Transverse colon (tissue), 4 donors: ENCODE measurements around the gene CD72. TPM values are rescaled to one million over a fixed set of nuclear protein-coding genes. Genes with fewer than 3 reads are reported as not detected.
"Not testable (repeated sequence)": the region's sequence is repeated elsewhere in the genome, so short reads cannot be mapped to it uniquely, and the experiment has no call there.

Experiments
- DNase-seq: peaks from one replicate; pipeline ENCODE4 v3.0.0-alpha.2; 2019
- H3K27ac ChIP-seq, 4 donors: fragments of 200-600 bp; sonication (generic); 2 replicates each; pipeline ENCODE4 v1.5.1; 2016 to 2018; ENCODE audit warnings: inconsistent platforms in 4 of 4
- H3K27me3 ChIP-seq: fragments of 200-600 bp; sonication (generic); 2 replicates; pipeline ENCODE4 v1.5.1; 2017; ENCODE audit warnings: inconsistent platforms
- H3K36me3 ChIP-seq, 4 donors: fragments of 200-600 bp; sonication (generic); 2 replicates each; pipeline ENCODE4 v1.5.1; 2017 to 2019; ENCODE audit warnings: inconsistent platforms in 4 of 4
- H3K4me1 ChIP-seq, 4 donors: fragments of 200-600 bp; sonication (generic); 2 replicates each; pipeline ENCODE4 v1.5.1; 2017 to 2020; ENCODE audit warnings: inconsistent platforms in 4 of 4
- H3K4me3 ChIP-seq, 4 donors: fragments of 200-600 bp; sonication (generic); 1 replicate in 1 of 4; 2 replicates in 3 of 4; pipeline versions ENCODE4 v1.5.1 to v1.6.1; 2017 to 2019; ENCODE audit warnings: inconsistent platforms in 4 of 4
- H3K9me3 ChIP-seq, 2 donors: fragments of 200-600 bp; sonication (generic); 2 replicates each; pipeline ENCODE4 v1.5.1; 2017 to 2019; ENCODE audit warnings: inconsistent platforms in 2 of 2
- CTCF ChIP-seq, 5 experiments: fragments of 200-600 bp in 3 of 5; fragments of 450-650 bp in 2 of 5; sonication (generic) in 3 of 5; IDR thresholded peaks; 1 replicate in 2 of 5; 2 replicates in 3 of 5; pipeline ENCODE4 v1.5.1; 2016 to 2017; ENCODE audit warnings: antibody characterized with exemption in 5 of 5, inconsistent platforms in 3 of 5, mild to moderate bottlenecking in 2 of 5, moderate library complexity in 1 of 5
- EP300 ChIP-seq: sonication (generic); formaldehyde crosslinking; IDR thresholded peaks from one replicate; pipeline ENCODE4 v1.6.1; 2017; ENCODE audit warnings: antibody characterized with exemption, low read depth
- POLR2A ChIP-seq: fragments of 450-650 bp; IDR thresholded peaks from one replicate; pipeline ENCODE4 v1.6.1; 2016; ENCODE audit warnings: antibody characterized with exemption, mild to moderate bottlenecking, moderate library complexity
- POLR2AphosphoS5 ChIP-seq, 3 donors: sonication (generic); formaldehyde crosslinking; IDR thresholded peaks; one replicate each; pipeline ENCODE4 v1.6.1; 2016; ENCODE audit warnings: antibody characterized with exemption in 3 of 3
- WGBS, 2 donors: methylation state at CpG; one replicate each; pipeline ENCODE4 v1.1.5; 2018; ENCODE audit warnings: low coverage in 1 of 2; 5-methylcytosine and 5-hydroxymethylcytosine counted together
- in situ Hi-C, 4 donors: fragments of 200-750 bp; cut with MboI; loops; one replicate each; pipeline versions ENCODE4 v1.15.0 to v1.15.1; 2017; ENCODE audit warnings: low sequenced_read_pairs in 3 of 4, low pct_ligation_motif_present in 1 of 4, low pct_unique_long_range_greater_than_20kb in 1 of 4
- intact Hi-C: fragments of 100-400 bp; cut with DNase I; formaldehyde crosslinking; loops from one replicate; pipeline ENCODE4 v1.15.1; 2023; ENCODE audit warnings: low total_unique reads
- total RNA-seq, 4 donors: library from RNA; depleted of rRNA; stranded (reverse); fragments of >200 nt; gene quantifications; one replicate each; pipeline ENCODE4 v1.1.0, GENCODE V29; 2016

The CD72 gene
- total RNA-seq, 4 donors from 2014 or later, result 3.0 to 21.9 (median 10.9) TPM

GRCh38 chr9:35639631-35640030 lies 21.4 kb upstream of the CD72 start:
- WGBS, 2 donors, result 80 to 82% methylated on average over 1 of the region's 1 CpG
- Histone ChIP-seq H3K27ac (no peak overlapping the region), H3K36me3 (no peaks in the 10 kb centered on the region), H3K4me3 (no peak overlapping the region), H3K4me1 (peaks cover 0 to 19% (median 0%) of the 10 kb centered on the region in 4 donors), H3K9me3 (no peaks in the 10 kb centered on the region), H3K27me3 (no peaks in the 10 kb centered on the region)
- TF ChIP-seq POLR2AphosphoS5 (IDR thresholded peaks at IDR 0.05) (no peak), EP300 (no peak), CTCF (IDR thresholded peaks at IDR 0.05) (no peak), POLR2A (no peak)
- intact Hi-C loops (no loop called here), in situ Hi-C loops (no loop called here)
- DNase-seq, result no peak

GRCh38 chr9:35639225-35639624 lies 21.0 kb upstream of the CD72 start:
- 50 to 69% methylated on average over 1 of the region's 1 CpG for WGBS, 2 donors
- H3K9me3 ChIP-seq, H3K4me3 ChIP-seq, in situ Hi-C loops, H3K27ac ChIP-seq, H3K27me3 ChIP-seq, DNase-seq, intact Hi-C loops, H3K36me3 ChIP-seq: not testable (repeated sequence)
- peaks cover 0 to 19% (median 0%) of the 10 kb centered on the region in 4 donors for H3K4me1 ChIP-seq

GRCh38 chr9:35638751-35639150 lies 20.5 kb upstream of the CD72 start:
- H3K27ac ChIP-seq, H3K9me3 ChIP-seq, in situ Hi-C loops, DNase-seq, H3K36me3 ChIP-seq, H3K27me3 ChIP-seq, intact Hi-C loops, H3K4me3 ChIP-seq: not testable (repeated sequence)
- 69 to 83% methylated on average over 6 to 7 of the region's 8 CpGs for WGBS, 2 donors
- peaks cover 0 to 19% (median 0%) of the 10 kb centered on the region in 4 donors for H3K4me1 ChIP-seq

- DNase-seq, H3K27me3 ChIP-seq, H3K4me3 ChIP-seq, H3K9me3 ChIP-seq, H3K27ac ChIP-seq, in situ Hi-C loops, H3K36me3 ChIP-seq, intact Hi-C loops: not testable (repeated sequence)
- peaks cover 0 to 19% (median 0%) of the 10 kb centered on the region in 4 donors for H3K4me1 ChIP-seq
- 95 to 100% methylated on average over 3 to 9 of the region's 9 CpGs for WGBS, 2 donors
Measured at GRCh38 chr9:35637427-35637955, 19.3 kb upstream of the CD72 start.

GRCh38 chr9:35636877-35637246 lies 18.6 kb upstream of the CD72 start:
- intact Hi-C loops, H3K9me3 ChIP-seq, H3K4me3 ChIP-seq, DNase-seq, H3K36me3 ChIP-seq, H3K27me3 ChIP-seq, in situ Hi-C loops: not testable (repeated sequence)
- Histone ChIP-seq H3K27ac (peak overlapping the region in 2 of 4 donors; percentile 17 to 43), H3K4me1 (peaks cover 0 to 19% (median 0%) of the 10 kb centered on the region in 4 donors)
- WGBS, 2 donors, result 96 to 97% methylated on average over 6 of the region's 6 CpGs

- DNase-seq, result no peak
- in situ Hi-C loops, result no loop called here
- H3K4me1 ChIP-seq, result peaks cover 0 to 19% (median 0%) of the 10 kb centered on the region in 4 donors
Measured at GRCh38 chr9:35636135-35636876, 18.1 kb upstream of the CD72 start.

More at GRCh38 chr9:35636135-35636876, 18.1 kb upstream of the CD72 start:
- no peak overlapping the region for H3K4me3 ChIP-seq
- H3K27ac ChIP-seq, result peak overlapping the region; percentile 28 to 53 (median 38)
- H3K9me3 ChIP-seq, result no peaks in the 10 kb centered on the region
- intact Hi-C loops, result no loop called here
- no peaks in the 10 kb centered on the region for H3K36me3 ChIP-seq
- WGBS, 2 donors, result 67% methylated on average over 8 to 9 of the region's 9 CpGs
- no peaks in the 10 kb centered on the region for H3K27me3 ChIP-seq
- no peak for TF ChIP-seq CTCF (IDR thresholded peaks at IDR 0.05)
